ENCODE data around the gene SEC61A2. TPM values are rescaled to one million over a fixed set of nuclear protein-coding genes. Genes with fewer than 3 reads are reported as not detected.

Gene SEC61A2
- total RNA-seq, 1 donor from 2014 or later = 24.8 TPM

DNA sequence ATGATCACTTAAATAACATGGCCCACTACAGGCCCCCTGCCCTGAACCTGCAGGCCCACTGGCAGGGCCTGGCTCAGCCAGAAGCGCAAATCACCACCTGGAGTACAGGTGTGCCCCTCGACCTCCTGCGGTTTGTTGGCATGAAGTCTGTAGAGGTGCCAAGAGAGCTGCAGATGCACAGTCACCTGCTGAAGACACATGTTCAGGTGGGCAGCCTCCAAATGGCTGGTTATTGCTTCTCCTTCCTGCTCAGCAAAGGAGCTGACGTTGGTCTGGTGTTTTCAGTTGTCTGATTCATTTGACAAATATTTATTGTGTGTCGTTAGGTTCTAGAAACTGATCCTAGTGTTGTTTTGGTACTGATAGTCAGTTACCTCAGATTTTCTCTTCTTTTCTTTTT lies 31.7 kb upstream of the SEC61A2 start:
- H3K9me3 Mint-ChIP-seq = no peaks in the 10 kb centered on the region
- DNase-seq (ENCODE audit: low read depth, low spot score) = no peak
- H3K27ac Mint-ChIP-seq (ENCODE audit: unreplicated experiment) = no peak overlapping the region
- no peaks in the 10 kb centered on the region for H3K27me3 Mint-ChIP-seq (ENCODE audit: low read depth)
- H3K36me3 Mint-ChIP-seq (ENCODE audit: low read depth) = peaks cover 18% of the 10 kb centered on the region
- TF ChIP-seq, protein P1, sequence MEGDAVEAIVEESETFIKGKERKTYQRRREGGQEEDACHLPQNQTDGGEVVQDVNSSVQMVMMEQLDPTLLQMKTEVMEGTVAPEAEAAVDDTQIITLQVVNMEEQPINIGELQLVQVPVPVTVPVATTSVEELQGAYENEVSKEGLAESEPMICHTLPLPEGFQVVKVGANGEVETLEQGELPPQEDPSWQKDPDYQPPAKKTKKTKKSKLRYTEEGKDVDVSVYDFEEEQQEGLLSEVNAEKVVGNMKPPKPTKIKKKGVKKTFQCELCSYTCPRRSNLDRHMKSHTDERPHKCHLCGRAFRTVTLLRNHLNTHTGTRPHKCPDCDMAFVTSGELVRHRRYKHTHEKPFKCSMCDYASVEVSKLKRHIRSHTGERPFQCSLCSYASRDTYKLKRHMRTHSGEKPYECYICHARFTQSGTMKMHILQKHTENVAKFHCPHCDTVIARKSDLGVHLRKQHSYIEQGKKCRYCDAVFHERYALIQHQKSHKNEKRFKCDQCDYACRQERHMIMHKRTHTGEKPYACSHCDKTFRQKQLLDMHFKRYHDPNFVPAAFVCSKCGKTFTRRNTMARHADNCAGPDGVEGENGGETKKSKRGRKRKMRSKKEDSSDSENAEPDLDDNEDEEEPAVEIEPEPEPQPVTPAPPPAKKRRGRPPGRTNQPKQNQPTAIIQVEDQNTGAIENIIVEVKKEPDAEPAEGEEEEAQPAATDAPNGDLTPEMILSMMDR (conservative IDR thresholded peaks at IDR 0.05) = no peak
- H3K4me3 Mint-ChIP-seq = no peak overlapping the region
- H3K4me1 Mint-ChIP-seq = no peaks in the 10 kb centered on the region

DNA sequence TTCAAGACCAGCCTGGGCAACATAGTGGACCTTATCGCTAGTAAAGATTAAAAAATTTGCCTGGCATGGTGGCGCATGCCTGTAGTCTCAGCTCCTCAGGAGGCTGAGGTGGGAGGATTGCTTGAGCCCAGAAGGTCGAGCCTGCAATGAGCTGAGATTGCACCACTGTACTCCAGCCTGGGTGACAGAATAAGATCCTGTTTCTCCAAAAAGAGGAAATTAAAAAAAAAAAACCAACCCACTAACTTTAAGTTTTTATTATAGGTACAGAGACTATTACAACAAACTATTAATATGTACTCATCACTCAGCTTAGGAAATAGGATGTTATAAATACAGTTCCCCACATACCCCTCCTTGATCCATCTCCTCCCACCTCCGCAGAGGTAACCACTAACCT lies 30.5 kb upstream of the SEC61A2 start:
- Mint-ChIP-seq H3K36me3 (ENCODE audit: low read depth) (peaks cover 21% of the 10 kb centered on the region), H3K27me3 (ENCODE audit: low read depth) (no peaks in the 10 kb centered on the region), H3K4me3 (no peak overlapping the region), H3K27ac (ENCODE audit: unreplicated experiment) (no peak overlapping the region), H3K4me1 (no peaks in the 10 kb centered on the region), H3K9me3 (no peaks in the 10 kb centered on the region)
- no peak for DNase-seq (ENCODE audit: low read depth, low spot score)
- TF ChIP-seq, protein P1 (conservative IDR thresholded peaks at IDR 0.05) = no peak

DNA sequence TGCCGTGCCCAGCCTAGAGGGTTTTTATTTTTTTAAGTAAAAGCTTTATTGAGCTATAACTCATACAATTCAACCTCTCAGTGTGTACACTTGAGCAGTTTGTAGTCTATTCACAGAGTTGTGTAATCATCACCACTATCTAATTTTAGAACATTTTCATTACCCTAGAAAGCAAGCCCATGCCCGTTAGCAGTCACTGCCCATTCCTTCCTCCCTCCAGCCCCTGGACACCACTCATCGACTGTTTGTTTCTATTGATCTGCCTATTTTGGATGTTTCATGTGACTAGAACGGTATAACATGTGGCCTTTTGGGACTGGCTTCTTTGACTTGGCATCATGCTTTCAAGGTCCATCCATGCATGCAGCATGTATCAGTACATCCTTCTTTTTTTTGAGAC lies 25.7 kb upstream of the SEC61A2 start:
- TF ChIP-seq, protein P1 (conservative IDR thresholded peaks at IDR 0.05) = no peak
- no peaks in the 10 kb centered on the region for H3K4me1 Mint-ChIP-seq
- H3K9me3 Mint-ChIP-seq = no peaks in the 10 kb centered on the region
- DNase-seq (ENCODE audit: low read depth, low spot score) = no peak
- peaks cover 21% of the 10 kb centered on the region for H3K36me3 Mint-ChIP-seq (ENCODE audit: low read depth)
- no peak overlapping the region for H3K27ac Mint-ChIP-seq (ENCODE audit: unreplicated experiment)
- no peak overlapping the region for H3K4me3 Mint-ChIP-seq
- no peaks in the 10 kb centered on the region for H3K27me3 Mint-ChIP-seq (ENCODE audit: low read depth)

DNA sequence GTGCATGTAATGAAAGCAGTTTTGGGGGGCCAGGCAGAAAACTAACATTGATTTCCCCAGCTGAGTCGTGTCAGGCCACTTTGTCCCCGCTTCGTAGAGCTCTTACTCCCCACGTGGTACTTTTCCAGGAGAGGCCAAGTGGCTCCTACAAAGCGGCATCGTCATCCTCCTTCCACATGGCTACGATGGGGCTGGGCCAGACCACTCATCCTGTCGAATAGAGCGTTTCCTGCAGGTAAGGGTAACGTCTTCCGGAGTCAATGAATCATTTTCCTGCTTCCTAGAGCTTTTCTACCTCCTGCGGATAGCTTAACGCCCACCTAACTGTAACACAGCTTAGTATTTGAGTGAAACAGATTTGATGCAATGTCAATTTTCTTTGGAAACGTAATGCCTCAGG lies 21.7 kb upstream of the SEC61A2 start:
- H3K27me3 Mint-ChIP-seq (ENCODE audit: low read depth) = no peaks in the 10 kb centered on the region
- H3K4me1 Mint-ChIP-seq = no peaks in the 10 kb centered on the region
- no peak overlapping the region for H3K4me3 Mint-ChIP-seq
- peaks cover 20% of the 10 kb centered on the region for H3K36me3 Mint-ChIP-seq (ENCODE audit: low read depth)
- TF ChIP-seq, protein P1 (conservative IDR thresholded peaks at IDR 0.05) = no peak
- H3K27ac Mint-ChIP-seq (ENCODE audit: unreplicated experiment) = no peak overlapping the region
- DNase-seq (ENCODE audit: low read depth, low spot score) = no peak
- H3K9me3 Mint-ChIP-seq = no peaks in the 10 kb centered on the region

DNA sequence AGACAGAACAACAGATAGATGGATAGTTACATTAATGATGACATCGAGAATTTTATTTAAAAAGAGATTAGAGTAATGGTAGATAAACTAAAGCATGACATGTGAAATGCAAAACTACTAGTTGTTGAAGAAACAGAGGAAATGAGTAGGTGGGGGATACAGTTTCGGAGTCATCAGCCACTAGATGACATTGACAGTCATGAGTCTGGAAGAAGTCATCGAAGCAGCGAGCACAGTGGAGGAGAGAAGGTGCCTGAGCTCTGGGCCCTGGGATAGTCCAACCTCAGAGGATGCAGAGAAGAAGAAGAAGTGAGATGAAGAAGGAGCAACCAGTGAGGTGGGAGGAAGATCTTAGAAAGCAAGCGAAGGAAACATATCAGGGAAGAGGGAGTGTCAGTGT lies 20.2 kb upstream of the SEC61A2 start:
- TF ChIP-seq, protein P1 (conservative IDR thresholded peaks at IDR 0.05) = no peak
- Mint-ChIP-seq H3K4me1 (no peaks in the 10 kb centered on the region), H3K36me3 (ENCODE audit: low read depth) (peaks cover 14% of the 10 kb centered on the region), H3K9me3 (no peaks in the 10 kb centered on the region), H3K27me3 (ENCODE audit: low read depth) (no peaks in the 10 kb centered on the region), H3K27ac (ENCODE audit: unreplicated experiment) (no peak overlapping the region), H3K4me3 (no peak overlapping the region)
- DNase-seq (ENCODE audit: low read depth, low spot score) = no peak

DNA sequence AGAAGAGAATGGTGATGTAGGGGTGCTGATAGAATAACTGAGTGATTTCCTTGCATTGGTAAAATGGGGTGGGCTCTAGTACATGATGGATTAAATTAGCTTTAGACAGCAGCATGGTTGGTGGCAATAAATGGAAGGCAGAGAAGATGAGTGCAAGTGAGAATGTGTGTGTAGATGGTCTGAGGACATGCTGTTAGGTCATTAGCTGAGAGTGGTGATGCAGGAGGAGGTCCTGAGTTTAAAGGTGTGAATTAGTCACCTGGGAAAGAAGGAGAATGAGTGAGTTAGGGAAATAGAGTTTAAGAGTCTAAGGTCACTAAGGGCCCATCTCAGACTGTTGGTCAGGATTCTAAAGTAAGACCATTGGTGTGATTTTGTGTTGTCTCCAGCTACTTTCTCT lies 17.9 kb upstream of the SEC61A2 start:
- H3K4me3 Mint-ChIP-seq = no peak overlapping the region
- H3K9me3 Mint-ChIP-seq = no peaks in the 10 kb centered on the region
- no peaks in the 10 kb centered on the region for H3K4me1 Mint-ChIP-seq
- peaks cover 15% of the 10 kb centered on the region for H3K36me3 Mint-ChIP-seq (ENCODE audit: low read depth)
- DNase-seq (ENCODE audit: low read depth, low spot score) = no peak
- H3K27ac Mint-ChIP-seq (ENCODE audit: unreplicated experiment) = peak overlapping the region; percentile 29
- H3K27me3 Mint-ChIP-seq (ENCODE audit: low read depth) = no peaks in the 10 kb centered on the region
- TF ChIP-seq, protein P1 (conservative IDR thresholded peaks at IDR 0.05) = no peak
